HuH-7.5 (cell line): ENCODE data around the gene BTG2.
A peak's percentile ranks its signal among the peaks of the same experiment; 100 is the strongest.
"Not testable (repeated sequence)": the region's sequence is repeated elsewhere in the genome, so short reads cannot be mapped to it uniquely, and the experiment has no call there.

ENCODE experiments used
- DNase-seq: peaks from one replicate; pipeline ENCODE4 v3.0.0; 2011; ENCODE audit warnings: low spot score

BTG2 gene

GRCh38 chr1:203304919-203305808 lies at the start of gene BTG2:
BTG2 (plus strand) TSS chr1:203305519; CDS start chr1:203305607, 88 bp downstream.
- DNase-seq: peak; percentile 86

GRCh38 chr1:203256636-203257035 lies 48.7 kb upstream of the BTG2 start:
- DNase-seq: not testable (repeated sequence)

GRCh38 chr1:203263496-203263895 lies 41.8 kb upstream of the BTG2 start:
- DNase-seq: no peak

- DNase-seq: no peak
Observed at GRCh38 chr1:203264052-203264501, 41.2 kb upstream of the BTG2 start.

GRCh38 chr1:203265541-203265940 lies 39.8 kb upstream of the BTG2 start:
- DNase-seq: no peak

- DNase-seq: not testable (repeated sequence)
Observed at GRCh38 chr1:203266140-203266539, 39.2 kb upstream of the BTG2 start.

GRCh38 chr1:203267347-203267846 lies 37.9 kb upstream of the BTG2 start:
- DNase-seq: peak; percentile 73

- no peak for DNase-seq
Observed at GRCh38 chr1:203267912-203268311, 37.4 kb upstream of the BTG2 start.

- peak; percentile 70 for DNase-seq
Observed at GRCh38 chr1:203268901-203269653, 36.2 kb upstream of the BTG2 start.

GRCh38 chr1:203269654-203270020 lies 35.7 kb upstream of the BTG2 start:
- no peak for DNase-seq

- no peak for DNase-seq
Observed at GRCh38 chr1:203270448-203270847, 34.9 kb upstream of the BTG2 start.

GRCh38 chr1:203271018-203271743 lies 34.1 kb upstream of the BTG2 start:
- DNase-seq: no peak

GRCh38 chr1:203271962-203272632 lies 33.2 kb upstream of the BTG2 start:
- no peak for DNase-seq

GRCh38 chr1:203272633-203273205 lies 32.6 kb upstream of the BTG2 start:
- no peak for DNase-seq

- peak; percentile 53 for DNase-seq
Observed at GRCh38 chr1:203273206-203273868, 32.0 kb upstream of the BTG2 start.

- no peak for DNase-seq
Observed at GRCh38 chr1:203273869-203274602, 31.3 kb upstream of the BTG2 start.

- no peak for DNase-seq
Observed at GRCh38 chr1:203274603-203275381, 30.5 kb upstream of the BTG2 start.

- DNase-seq: no peak
Observed at GRCh38 chr1:203275656-203276272, 29.6 kb upstream of the BTG2 start.

- DNase-seq: no peak
Observed at GRCh38 chr1:203276408-203276807, 28.9 kb upstream of the BTG2 start.
